ENCODE data around the gene CREB5.

DNA sequence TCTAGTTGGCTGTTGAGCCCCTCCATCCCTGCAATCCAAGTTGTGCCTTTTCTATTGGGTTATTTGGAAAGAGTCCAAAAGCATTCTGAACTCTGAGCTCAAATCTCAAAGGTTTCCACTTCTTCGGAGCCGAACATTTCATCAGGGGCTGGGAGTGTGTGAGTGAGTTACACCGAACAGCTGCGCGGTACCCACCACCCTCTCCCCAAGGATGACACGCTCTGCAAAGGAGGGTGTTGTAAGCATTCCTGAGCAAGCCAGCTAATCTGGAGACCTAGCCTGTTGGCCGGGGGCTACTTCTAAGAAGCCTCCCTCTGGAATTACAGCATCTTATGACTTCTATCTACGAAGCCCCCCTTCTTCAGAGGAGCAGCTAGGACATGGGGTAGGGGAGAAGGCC, 270.5 kb downstream of the CREB5 start:
- TF ChIP-seq, protein P1, sequence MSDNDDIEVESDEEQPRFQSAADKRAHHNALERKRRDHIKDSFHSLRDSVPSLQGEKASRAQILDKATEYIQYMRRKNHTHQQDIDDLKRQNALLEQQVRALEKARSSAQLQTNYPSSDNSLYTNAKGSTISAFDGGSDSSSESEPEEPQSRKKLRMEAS (IDR thresholded peaks at IDR 0.05), result no peak
- TF ChIP-seq CEBPB (IDR thresholded peaks at IDR 0.05) (no peak), YY1 (IDR thresholded peaks at IDR 0.05; ENCODE audit: low read depth) (no peak), TCF12 (IDR thresholded peaks at IDR 0.05; ENCODE audit: low read depth) (no peak), RAD21 (IDR thresholded peaks at IDR 0.05; ENCODE audit: low read depth) (no peak), CREB1 (IDR thresholded peaks at IDR 0.05; ENCODE audit: low read depth) (no peak), TAF1 (IDR thresholded peaks at IDR 0.05; ENCODE audit: low read depth) (no peak), EGR1 (IDR thresholded peaks at IDR 0.05) (no peak), EP300 (IDR thresholded peaks at IDR 0.05; ENCODE audit: borderline replicate concordance) (no peak), ZBTB7A (IDR thresholded peaks at IDR 0.05; ENCODE audit: low read depth) (no peak), FOXM1 (IDR thresholded peaks at IDR 0.05; ENCODE audit: borderline replicate concordance, low read depth) (no peak)
- TF ChIP-seq, protein P2, sequence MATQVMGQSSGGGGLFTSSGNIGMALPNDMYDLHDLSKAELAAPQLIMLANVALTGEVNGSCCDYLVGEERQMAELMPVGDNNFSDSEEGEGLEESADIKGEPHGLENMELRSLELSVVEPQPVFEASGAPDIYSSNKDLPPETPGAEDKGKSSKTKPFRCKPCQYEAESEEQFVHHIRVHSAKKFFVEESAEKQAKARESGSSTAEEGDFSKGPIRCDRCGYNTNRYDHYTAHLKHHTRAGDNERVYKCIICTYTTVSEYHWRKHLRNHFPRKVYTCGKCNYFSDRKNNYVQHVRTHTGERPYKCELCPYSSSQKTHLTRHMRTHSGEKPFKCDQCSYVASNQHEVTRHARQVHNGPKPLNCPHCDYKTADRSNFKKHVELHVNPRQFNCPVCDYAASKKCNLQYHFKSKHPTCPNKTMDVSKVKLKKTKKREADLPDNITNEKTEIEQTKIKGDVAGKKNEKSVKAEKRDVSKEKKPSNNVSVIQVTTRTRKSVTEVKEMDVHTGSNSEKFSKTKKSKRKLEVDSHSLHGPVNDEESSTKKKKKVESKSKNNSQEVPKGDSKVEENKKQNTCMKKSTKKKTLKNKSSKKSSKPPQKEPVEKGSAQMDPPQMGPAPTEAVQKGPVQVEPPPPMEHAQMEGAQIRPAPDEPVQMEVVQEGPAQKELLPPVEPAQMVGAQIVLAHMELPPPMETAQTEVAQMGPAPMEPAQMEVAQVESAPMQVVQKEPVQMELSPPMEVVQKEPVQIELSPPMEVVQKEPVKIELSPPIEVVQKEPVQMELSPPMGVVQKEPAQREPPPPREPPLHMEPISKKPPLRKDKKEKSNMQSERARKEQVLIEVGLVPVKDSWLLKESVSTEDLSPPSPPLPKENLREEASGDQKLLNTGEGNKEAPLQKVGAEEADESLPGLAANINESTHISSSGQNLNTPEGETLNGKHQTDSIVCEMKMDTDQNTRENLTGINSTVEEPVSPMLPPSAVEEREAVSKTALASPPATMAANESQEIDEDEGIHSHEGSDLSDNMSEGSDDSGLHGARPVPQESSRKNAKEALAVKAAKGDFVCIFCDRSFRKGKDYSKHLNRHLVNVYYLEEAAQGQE (IDR thresholded peaks at IDR 0.05; ENCODE audit: low read depth), result no peak
